Stimulated activated CD8-positive, alpha-beta memory T cell treated with anti-CD3 and anti-CD28 coated beads, Interleukin-7, amount 100 ng/mL, for 24 hours (primary cell): ENCODE data around the gene SLC12A3.
"Not testable (repeated sequence)": the region's sequence is repeated elsewhere in the genome, so short reads cannot be mapped to it uniquely, and the experiment has no call there.

Experiments
- DNase-seq: peaks from one replicate; pipeline ENCODE4 v3.0.0-alpha.2; 2020; ENCODE audit warnings: low read depth

The SLC12A3 gene

DNA sequence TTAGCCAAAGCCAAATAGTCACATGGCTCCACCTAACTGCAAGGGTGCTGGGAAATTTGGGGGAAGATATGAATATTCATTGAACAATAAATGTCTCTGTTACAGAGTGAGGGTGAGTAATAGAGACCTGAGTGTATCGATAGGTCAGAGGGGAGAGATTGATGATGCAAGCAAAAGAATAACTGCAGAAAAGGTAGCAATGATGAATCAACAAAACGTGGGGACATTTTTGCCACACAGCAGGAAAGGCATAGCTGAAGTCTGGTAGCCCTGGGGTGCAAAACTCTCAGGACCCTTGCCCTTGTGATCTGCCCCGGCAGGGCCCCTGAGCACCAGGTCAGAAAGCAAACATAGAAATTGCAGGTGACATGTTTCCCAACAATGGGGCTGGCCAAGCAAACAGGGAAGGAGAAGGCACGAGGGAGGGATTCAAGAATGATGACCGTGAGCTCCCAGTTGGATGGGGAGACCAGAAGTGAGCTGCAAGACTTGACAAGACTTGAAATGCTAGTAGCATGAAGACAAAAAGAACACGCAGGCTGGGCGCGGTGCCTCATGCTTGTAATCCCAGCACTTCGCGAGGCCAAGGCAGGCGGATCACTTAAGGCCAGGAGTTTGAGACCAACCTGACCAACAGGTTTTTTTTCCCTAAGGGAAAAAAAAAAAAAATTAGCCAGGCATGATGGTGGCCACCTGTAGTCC lies 54.2 kb downstream of the SLC12A3 start:
- DNase-seq = no peak

DNA sequence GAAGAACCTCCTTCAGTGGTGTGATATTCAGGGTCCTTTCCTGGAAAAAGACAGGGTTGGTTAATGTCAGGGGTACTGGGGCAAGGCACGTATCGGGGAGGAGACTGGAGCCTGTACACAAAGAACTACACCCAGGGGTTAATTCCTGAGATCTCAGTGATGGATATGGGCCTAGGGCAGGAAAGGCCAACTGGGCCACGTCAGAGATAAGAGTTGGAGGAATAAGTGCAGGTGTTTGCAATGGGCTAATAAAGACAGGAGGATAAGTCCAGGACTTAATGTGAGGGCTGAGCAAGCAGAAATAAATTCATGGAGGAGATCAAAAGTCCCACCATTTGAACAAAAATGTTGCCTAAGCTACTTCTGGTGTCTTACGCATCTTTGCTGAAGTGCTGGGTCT lies 56.6 kb downstream of the SLC12A3 start:
- no peak for DNase-seq

DNA sequence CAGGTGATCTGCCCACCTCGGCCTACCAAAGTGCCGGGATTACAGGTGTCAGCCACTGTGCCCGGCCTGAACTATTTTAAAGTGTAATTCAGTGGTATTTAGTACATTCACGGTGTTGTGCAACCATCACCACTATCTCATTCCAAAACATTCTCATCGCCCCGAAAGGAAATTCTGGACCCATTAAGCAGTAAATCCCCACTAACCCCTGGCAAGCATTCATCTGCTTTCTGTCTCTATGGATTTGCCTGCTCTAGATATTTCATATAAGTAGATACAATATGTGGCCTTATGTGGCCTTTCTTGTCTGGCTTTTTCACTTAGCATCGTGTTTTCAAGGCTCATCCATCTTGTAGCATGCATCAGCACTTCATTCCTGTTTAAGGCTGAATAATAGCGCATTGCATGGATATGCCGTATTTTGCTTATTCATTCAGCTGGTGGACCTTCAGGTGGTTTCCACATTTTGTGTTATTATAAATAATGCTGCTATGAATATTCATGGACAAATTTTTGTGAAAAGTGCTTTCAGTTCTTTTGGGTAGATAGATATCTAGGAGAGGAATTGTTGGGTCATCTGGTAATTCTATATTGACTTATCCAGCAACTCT lies 58.6 kb downstream of the SLC12A3 start:
- DNase-seq = no peak

DNA sequence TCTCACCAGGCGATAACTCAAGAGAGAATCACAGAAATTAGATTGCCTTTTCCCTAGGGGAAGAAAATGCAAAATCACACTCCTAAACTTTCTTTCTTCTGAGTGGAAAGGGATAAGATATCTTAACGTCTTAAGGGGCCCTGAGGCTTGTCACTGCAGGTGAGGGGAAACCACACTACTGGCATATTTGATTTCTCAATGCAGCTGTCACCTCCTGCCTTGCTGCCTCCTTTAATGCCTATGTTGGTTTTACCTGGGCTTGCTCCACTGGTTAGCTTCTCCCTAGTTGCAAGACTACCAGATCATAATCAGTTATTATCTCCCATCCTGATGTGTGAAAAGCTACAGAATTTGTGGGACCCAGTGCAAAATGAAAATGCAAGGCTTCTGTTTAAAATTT lies 62.5 kb downstream of the SLC12A3 start:
- DNase-seq = no peak

DNA sequence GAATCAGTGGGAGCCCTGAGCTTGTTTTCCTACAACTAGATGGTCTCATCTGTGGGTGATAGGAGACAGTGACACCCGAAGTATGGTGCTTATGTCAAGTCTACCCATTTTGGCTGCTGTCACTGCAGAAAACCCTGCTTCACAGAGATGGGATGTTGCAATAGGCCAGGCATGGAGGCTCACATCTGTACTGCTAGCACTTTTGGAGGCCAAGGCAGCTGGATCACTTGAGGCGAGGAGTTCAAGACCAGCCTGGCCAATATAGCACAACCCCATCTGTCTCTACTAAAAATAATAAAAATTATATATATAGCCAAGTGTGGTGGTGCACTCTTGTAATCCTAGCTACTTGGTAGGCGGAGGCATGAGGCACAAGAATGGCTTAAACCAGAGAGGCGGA lies 64.6 kb downstream of the SLC12A3 start:
- DNase-seq = no peak

DNA sequence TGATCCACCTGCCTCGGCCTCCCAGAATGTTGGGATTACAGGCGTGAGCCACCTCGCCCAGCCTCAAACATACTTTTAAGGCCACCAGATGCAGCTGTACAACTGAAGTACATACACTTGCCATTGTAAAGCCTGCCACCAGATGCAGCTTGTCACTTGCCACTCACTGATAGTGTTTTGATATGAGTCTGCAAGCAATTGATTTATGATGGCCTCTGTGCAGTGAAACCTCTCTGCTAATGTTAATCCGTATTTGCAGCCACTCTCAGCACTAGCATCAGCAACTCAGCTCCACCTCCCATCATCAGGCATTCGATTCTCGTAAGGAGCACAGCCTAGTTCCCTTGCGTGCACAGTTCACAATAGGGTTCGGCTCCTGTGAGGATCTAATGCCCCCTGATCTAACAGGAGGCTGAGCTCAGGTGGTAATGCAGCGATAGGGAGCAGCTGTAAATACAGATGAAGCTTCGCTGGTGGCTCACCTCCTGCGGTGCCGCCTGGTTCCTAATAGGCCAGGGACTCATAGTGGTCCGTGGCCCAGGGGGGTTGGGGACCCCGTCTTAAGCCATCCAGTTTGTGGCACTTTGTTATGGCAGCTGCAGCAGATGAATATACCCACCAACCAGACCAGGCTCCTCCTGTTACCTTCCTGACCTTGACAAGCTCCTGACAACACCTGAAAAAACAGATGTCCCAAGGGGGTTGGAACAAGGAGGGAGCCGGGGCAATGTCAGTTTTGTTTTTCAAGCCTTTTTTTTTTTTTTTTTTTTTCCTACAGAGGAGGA lies 65.7 kb downstream of the SLC12A3 start:
- no peak for DNase-seq

DNA sequence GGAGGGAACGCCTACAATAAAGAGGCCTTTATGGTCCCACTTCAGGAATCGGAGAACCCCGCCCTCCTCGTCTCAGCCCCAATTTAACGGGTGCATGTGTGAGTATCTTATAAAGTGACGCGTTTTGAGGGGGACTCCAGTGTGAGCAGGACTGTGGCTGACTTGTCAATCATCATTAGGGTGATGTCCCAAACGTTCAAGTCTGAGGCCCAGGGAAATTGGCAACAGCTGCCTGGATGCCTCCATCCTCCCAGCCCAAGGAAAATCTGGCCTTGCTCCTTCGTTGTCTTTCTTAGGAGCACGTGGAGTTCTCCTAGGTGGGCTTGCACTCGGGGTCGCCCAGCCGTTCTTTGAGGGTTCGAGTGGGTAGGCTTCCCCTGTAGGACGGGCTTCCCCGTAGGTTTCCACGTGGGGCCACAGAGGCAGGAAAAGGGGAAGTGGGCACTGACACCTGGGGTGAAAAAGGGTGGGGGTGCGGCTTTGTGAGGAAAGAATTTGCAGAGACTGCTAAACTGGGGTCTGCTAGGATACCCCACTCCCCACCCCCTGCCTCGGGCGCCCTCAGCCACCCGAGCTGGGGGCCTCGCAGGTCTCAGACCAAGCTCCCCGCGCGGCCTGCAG lies 66.4 kb downstream of the SLC12A3 start:
- no peak for DNase-seq

DNA sequence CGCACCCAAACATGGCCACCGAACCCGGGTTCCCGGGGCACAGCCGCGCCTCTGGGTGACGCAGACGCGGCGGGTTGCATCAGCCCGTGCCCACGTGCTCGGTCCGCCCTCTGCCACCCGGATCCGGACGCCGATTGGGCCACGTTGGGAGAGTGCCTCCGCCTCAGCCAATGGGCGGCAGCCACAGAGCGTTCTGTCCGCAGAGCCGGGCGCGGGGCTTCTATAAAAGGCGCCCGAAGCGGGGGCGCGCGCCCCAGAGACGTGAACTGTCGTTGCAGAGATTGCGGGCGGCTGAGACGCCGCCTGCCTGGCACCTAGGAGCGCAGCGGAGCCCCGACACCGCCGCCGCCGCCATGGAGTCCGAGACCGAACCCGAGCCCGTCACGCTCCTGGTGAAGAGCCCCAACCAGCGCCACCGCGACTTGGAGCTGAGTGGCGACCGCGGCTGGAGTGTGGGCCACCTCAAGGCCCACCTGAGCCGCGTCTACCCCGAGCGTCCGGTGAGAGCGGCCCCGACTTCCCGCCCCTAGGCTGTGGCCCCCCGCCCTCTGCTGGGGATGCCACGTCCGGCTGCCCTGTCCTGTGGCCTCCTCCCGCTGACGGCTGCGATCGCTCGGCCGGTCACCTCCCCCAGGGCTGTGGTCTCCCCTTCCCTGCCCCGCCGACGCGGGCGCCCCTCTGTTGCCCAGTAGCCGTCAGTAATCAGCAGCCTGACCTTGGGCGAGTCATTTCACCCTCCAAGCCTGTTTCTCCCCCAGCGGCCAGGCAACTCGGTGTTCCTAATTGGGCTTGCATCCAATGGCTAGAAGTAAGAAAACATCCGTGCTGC lies 67.1 kb downstream of the SLC12A3 start, which contains the start of gene HERPUD1:
HERPUD1 (plus strand) TSS at position 251 of the 829 bp plus-strand sequence; CDS start at position 354, 103 bp downstream.
- peak; percentile 97 for DNase-seq

DNA sequence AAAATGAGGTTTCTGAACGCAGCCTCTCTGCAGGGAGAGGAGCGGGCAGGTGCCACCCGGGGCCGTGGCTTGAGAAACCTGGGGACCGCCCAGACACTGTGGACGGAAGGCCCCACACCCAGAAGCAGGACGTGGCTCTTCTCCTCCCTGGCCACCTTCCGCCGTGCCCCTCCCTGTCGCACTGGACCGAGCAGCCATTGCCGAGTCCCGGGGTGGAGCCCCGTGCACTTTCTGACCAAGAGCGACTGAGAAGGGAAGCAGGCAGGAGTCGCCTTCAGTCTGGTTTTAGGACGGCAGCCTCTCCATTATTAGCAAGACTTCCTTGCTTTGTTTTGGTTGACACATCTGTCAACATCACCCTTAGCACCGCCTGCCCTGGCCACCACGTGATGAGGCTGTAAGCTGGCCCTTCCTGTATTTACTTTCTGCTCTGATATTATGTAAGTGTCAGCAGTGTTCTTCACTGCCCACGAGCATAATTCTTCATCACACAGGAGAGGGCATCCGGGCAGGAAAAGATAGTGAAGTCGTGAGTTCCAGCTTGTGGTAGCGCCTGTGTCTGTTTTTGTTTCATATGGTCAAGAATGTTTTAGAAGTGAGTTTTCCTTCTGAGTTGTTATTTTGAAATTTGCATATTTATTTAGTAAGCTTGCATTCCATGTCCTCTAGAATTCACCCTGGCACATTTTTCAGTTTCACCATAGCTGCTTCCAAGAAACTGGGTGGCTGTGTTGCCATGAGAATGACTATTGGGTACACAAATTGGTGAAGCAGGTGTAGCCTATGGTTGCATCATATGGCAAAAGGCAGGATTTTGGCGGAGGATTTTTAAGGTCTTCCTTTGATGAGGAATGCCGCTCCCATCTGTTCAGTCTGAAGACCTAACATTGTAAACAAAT lies 68.0 kb downstream of the SLC12A3 start:
- DNase-seq = no peak

DNA sequence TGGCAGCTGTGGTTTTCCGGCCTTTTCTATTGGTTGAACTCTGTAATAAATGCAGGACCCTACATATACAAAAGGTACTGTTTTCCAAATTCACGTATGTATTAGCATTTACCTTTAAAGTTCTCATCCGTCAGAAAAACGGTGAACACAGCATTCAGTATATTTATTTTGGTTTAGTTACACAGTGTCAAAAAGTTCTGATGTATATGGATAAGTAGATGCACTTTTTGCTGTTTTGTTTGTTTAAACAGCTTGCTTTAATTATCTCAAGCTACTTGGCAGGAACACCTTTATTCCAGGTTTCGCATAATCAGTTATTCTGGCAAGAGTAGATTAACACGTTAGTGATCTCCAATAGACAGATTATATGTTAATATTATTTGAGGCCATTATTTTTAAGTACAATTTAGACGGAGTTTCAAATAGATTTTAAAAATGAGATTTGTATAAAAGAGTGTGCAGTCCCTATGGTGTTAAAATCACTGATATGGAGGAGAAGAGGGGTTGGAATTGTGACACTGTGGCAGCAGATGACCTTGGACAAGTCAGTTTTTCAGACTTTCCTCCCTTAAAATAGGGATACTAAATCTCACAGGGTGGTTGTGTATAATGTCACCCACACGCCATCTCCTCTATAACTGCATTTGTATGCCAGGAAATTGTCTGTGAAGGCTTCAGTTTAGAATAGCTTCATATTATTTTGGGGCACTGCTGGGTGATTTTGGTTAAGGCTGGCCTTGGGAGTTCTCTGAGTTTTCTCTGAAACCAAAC lies 69.0 kb downstream of the SLC12A3 start:
- no peak for DNase-seq

DNA sequence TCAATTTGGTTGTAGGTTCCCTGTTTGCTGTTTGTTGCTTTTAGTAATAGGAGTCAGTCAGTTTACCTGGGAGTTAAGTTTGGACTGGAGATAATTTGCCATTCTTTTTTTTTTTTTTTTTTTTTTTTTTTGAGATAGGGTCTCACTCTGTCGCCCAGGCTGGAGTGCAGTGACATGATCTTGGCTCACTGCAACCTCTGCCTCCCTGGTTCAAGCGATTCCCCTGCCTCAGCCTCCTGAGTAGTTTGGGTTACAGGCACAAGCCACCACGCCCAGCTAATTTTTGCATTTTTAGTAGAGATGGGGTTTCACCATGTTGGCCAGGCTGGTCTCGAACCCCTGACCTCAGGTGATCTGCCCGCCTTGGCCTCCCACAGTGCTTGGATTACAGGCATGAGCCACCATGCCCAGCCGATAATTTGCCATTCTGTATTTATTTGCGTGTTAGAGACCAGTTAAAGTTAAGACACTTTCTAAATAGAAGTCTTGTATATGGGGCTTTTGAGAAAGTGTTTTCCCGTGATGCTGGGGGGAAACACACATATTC lies 69.7 kb downstream of the SLC12A3 start:
- not testable (repeated sequence) for DNase-seq

DNA sequence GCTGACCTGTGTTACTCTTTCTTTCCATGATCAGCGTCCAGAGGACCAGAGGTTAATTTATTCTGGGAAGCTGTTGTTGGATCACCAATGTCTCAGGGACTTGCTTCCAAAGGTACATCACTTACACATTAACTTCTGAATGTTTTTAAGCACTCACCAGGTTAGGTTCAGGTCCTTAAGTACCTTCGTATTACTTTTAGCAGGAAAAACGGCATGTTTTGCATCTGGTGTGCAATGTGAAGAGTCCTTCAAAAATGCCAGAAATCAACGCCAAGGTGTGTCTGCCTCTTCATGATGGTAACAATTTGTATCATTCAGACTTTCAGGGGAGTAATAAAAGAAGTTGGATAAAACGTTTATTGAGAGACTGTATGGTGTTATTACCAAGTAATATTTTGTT lies 70.2 kb downstream of the SLC12A3 start:
- DNase-seq = no peak

DNA sequence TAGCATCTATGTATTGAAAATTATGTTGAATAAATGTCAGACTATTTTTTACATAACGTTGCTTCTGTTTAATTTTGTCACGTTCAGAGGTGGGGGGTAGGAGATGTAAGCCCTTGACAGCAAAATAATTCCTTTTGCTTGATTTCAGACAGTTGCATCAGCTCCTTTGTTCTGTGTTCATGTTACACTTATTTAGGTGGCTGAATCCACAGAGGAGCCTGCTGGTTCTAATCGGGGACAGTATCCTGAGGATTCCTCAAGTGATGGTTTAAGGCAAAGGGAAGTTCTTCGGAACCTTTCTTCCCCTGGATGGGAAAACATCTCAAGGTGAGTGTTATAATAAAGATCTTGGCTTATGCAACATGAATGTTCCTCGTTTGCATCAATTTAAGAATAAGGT lies 71.5 kb downstream of the SLC12A3 start:
- DNase-seq = no peak

DNA sequence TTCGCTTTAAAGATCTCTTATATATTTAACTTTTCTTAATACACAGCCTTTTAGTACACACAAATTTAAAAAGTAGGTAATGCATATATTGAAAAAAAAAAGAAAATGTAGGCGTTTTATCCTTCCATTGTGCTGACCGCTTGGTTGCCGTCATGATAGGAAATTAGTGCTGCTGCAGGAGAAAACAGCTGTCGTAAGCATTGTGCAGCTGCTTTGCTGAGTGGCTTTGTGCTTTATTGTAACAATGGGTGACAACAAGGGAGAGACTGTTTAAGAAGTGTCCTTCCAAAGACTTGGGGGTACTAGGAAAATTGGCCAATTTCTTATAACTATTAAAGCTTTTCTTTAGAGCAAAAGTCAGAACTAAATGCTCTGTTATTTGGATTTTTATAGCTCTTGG lies 71.9 kb downstream of the SLC12A3 start:
- DNase-seq = no peak

DNA sequence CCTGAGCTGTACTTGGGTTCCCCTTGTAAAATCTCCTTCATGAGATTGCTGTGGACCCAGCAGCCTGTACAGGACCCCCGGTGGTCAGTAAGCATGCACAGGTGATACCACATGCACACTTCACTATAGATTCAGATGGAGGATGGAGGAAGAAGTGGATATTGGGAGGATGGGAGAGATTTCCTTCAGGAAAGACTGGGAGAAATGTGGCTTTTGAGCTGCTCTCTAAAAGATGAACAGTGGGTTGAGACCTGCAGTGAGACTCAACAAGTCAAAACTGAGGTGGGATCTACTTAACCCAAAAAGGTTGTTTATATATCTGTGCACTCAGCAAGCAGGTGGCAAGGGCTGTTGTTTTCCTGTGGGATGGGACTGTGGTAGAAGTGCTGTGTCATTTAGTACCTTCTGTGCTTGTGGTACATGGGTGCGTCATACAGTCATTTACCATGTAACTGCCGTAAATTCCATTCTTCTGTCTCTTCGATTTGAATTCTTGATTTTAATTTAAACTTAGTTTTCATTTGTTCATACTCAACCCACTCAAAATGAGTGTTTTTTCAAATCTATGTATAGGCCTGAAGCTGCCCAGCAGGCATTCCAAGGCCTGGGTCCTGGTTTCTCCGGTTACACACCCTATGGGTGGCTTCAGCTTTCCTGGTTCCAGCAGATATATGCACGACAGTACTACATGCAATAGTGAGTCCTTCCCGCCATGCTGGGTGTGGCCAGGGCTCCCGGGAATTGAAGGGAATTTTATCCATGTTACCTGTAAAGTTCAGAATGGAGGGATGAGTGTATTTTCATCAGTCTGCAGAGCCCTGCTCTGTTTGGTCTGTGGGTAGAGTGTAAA lies 73.9 kb downstream of the SLC12A3 start:
- DNase-seq = no peak

DNA sequence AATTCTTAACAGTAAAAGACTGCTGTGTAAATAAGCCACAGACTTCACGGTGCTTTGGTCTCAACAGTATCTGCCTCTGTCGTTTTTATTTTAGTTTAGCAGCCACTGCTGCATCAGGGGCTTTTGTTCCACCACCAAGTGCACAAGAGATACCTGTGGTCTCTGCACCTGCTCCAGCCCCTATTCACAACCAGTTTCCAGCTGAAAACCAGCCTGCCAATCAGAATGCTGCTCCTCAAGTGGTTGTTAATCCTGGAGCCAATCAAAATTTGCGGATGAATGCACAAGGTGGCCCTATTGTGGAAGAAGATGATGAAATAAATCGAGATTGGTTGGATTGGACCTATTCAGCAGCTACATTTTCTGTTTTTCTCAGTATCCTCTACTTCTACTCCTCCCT lies 74.8 kb downstream of the SLC12A3 start:
- no peak for DNase-seq

DNA sequence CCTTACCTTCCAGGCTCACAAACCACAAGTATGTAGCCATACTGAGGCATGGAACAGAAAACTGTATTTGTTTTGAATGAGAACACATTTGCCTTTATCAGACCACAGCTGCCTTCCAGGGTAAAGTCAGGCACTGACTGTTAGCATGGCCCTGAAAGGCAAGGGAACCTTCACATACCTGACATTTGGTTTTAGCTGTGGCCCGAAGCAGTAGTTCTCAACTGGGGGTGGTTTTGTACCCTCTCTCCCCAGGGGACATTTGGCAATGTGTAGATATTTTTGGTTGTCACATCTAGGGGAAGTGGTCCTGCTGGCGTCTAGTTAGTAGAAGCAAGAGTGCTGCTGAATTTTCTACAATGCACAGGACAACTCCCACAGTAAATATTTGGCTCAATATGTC lies 76.1 kb downstream of the SLC12A3 start:
- DNase-seq = no peak

DNA sequence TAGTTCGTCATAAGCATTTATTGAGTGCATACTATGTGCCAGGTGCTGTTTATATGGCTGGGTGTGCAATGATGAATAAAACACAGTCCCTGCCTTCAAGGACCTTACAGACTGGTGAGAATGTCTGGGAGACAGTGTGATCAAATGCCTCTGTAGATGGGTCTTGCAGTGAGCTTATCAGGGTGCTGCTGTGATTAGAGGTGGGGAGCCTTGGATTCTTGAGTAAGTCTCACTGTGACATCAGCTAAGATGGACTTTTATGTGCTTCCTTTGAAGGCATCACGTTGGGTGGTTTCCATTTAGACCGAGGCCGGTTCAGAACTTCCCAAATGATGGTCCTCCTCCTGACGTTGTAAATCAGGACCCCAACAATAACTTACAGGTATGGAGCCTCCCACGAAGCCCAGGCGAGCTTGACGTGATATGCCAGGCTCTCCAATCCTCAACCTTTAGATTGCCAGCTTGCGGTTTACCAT lies 76.9 kb downstream of the SLC12A3 start:
- DNase-seq = no peak
